Endothelial cell of umbilical vein (primary cell): Measurements from ENCODE around the gene MPZL2. TPM values are rescaled to one million over a fixed set of nuclear protein-coding genes. Genes with fewer than 3 reads are reported as not detected.

Source experiments
- BruUV-seq: library from RNA; stranded (reverse); fragments of 400-500 nt; replicated peaks from 2 replicates; lab custom pipeline; 2021; lab: Mats Ljungman, UMichigan
- CTCF ChIA-PET: fragments of 300-600, 350-600 bp; sonication (Branson Sonifier 250); formaldehyde crosslinking; loops from one replicate; lab custom pipeline; 2021; ENCODE audit warnings: antibody characterized with exemption, inconsistent platforms; lab: Charles Lee
- POLR2A ChIA-PET: fragments of 300-600, 350-600 bp; sonication (Branson Sonifier 250); formaldehyde crosslinking; loops from one replicate; lab custom pipeline; 2021; ENCODE audit warnings: antibody characterized with exemption, inconsistent platforms; lab: Charles Lee
- DNase-seq: peaks from one replicate; pipeline ENCODE4 v3.0.0-alpha.2; 2011; ENCODE audit warnings: low read depth, low spot score
- FAIRE-seq: peaks from 2 replicates; lab custom pipeline; 2011; peaks lifted over from hg19 to GRCh38; lab: Jason Lieb, UNC
- H2AFZ ChIP-seq: 2 replicates; pipeline ENCODE4 v1.6.0; 2012; ENCODE audit warnings: low read depth, low read length, control low read depth, inconsistent platforms
- H3K27ac ChIP-seq: 2 replicates; pipeline ENCODE4 v1.5.1; 2011; ENCODE audit warnings: low read depth, mild to moderate bottlenecking, control low read depth, low read length, moderate library complexity; ENCODE audit not compliant: insufficient read depth
- H3K27me3 ChIP-seq, 2 experiments: 2 replicates each; pipeline versions ENCODE4 v1.6.0 to v1.6.1; 2011; ENCODE audit warnings: low read length in 2 of 2, mixed read lengths in 1 of 2; ENCODE audit not compliant: control insufficient read depth in 2 of 2, insufficient read depth in 2 of 2
- H3K36me3 ChIP-seq, 2 experiments: 2 replicates in 1 of 2; 3 replicates in 1 of 2; pipeline ENCODE4 v1.5.1; 2011; ENCODE audit warnings: low read length in 2 of 2, mild to moderate bottlenecking in 1 of 2, moderate library complexity in 1 of 2; ENCODE audit not compliant: control insufficient read depth in 2 of 2, insufficient read depth in 2 of 2; ENCODE audit errors: extremely low read depth in 1 of 2
- H3K4me1 ChIP-seq: 3 replicates; pipeline ENCODE4 v1.5.1; 2011; ENCODE audit warnings: mild to moderate bottlenecking, low read length; ENCODE audit not compliant: control insufficient read depth, insufficient read depth; ENCODE audit errors: extremely low read depth
- H3K4me2 ChIP-seq: 2 replicates; pipeline ENCODE4 v1.6.1; 2011; ENCODE audit warnings: low read length, control low read depth, mixed read lengths; ENCODE audit not compliant: insufficient read depth
- H3K4me3 ChIP-seq, 3 experiments: fragments of 200-600 bp in 1 of 3; sonication (generic), shearing (Covaris generic) in 1 of 3; replicated peaks in 1 of 3; 2 replicates each; pipeline ENCODE4 v1.5.1; 2011 to 2016; ENCODE audit warnings: control low read depth in 3 of 3, low read length in 3 of 3, mild to moderate bottlenecking in 2 of 3, inconsistent platforms in 1 of 3, low read depth in 1 of 3, moderate library complexity in 1 of 3; ENCODE audit not compliant: insufficient read depth in 1 of 3
- H3K79me2 ChIP-seq: 2 replicates; pipeline ENCODE4 v1.6.0; 2012; ENCODE audit warnings: low read length, inconsistent platforms; ENCODE audit not compliant: control insufficient read depth, insufficient read depth
- H3K9ac ChIP-seq: replicated peaks from 2 replicates; pipeline ENCODE3; 2011; ENCODE audit warnings: low read length, control low read depth; ENCODE audit not compliant: insufficient read depth; ENCODE audit errors: extremely low read depth
- H3K9me1 ChIP-seq: replicated peaks from 3 replicates; pipeline ENCODE4 v1.6.0; 2011; ENCODE audit warnings: mild to moderate bottlenecking, low read length; ENCODE audit not compliant: control insufficient read depth, insufficient read depth; ENCODE audit errors: extremely low read depth
- H3K9me3 ChIP-seq: replicated peaks from 2 replicates; pipeline ENCODE4 v1.5.1; 2012; ENCODE audit warnings: low read length, inconsistent platforms; ENCODE audit not compliant: control insufficient read depth, insufficient read depth
- H4K20me1 ChIP-seq: replicated peaks from 2 replicates; pipeline ENCODE3; 2011; ENCODE audit warnings: mild to moderate bottlenecking, low read length; ENCODE audit not compliant: control insufficient read depth, insufficient read depth; ENCODE audit errors: extremely low read depth
- CTCF ChIP-seq, 2 donors: IDR thresholded peaks; 1 replicate in 1 of 2; 2 replicates in 1 of 2; pipeline ENCODE4 v1.5.1; 2011; ENCODE audit warnings: low read length in 2 of 2, mild to moderate bottlenecking in 2 of 2, moderate library complexity in 2 of 2, control low read depth in 1 of 2, inconsistent platforms in 1 of 2, low read depth in 1 of 2; ENCODE audit not compliant: insufficient read depth in 1 of 2; ENCODE audit errors: extremely low read depth in 1 of 2
- EZH2 ChIP-seq: IDR thresholded peaks from 2 replicates; pipeline ENCODE4 v1.6.1; 2012; ENCODE audit warnings: borderline replicate concordance, low read depth, mild to moderate bottlenecking, moderate library complexity, low read length, inconsistent platforms; ENCODE audit not compliant: severe bottlenecking
- FOS ChIP-seq: IDR thresholded peaks from 2 replicates; pipeline ENCODE4 v1.6.1; 2011; ENCODE audit warnings: mild to moderate bottlenecking, low read length, moderate library complexity, borderline replicate concordance; ENCODE audit not compliant: insufficient read depth
- GATA2 ChIP-seq: IDR thresholded peaks from 2 replicates; pipeline ENCODE4 v1.7.0; 2011; ENCODE audit warnings: low read depth, mild to moderate bottlenecking, moderate library complexity, mixed read lengths, low read length; ENCODE audit not compliant: insufficient read length, insufficient read depth
- JUN ChIP-seq: IDR thresholded peaks from 2 replicates; pipeline ENCODE4 v1.6.1; 2011; ENCODE audit warnings: borderline replicate concordance, low read depth; ENCODE audit not compliant: insufficient read length, insufficient read depth
- MYC ChIP-seq: IDR thresholded peaks from one replicate; pipeline ENCODE4 v1.6.1; 2011; ENCODE audit warnings: mild to moderate bottlenecking, low read depth, low read length
- POLR2A ChIP-seq: IDR thresholded peaks from 2 replicates; pipeline ENCODE4 v1.6.1; 2012; ENCODE audit warnings: low read depth, mild to moderate bottlenecking, control low read depth, low read length
- POLR2AphosphoS5 ChIP-seq: IDR thresholded peaks from 2 replicates; pipeline ENCODE4 v1.6.1; 2012; ENCODE audit warnings: low read depth, mild to moderate bottlenecking, control low read depth, low read length, moderate library complexity; ENCODE audit not compliant: insufficient read depth
- dilution Hi-C: fragments of 300-500 bp; cut with MboI; formaldehyde crosslinking; loops from one replicate; pipeline ENCODE4 v1.15.0; 2019; ENCODE audit warnings: low sequenced_read_pairs; ENCODE audit not compliant: extremely low pct_ligation_motif_present
- intact Hi-C: fragments of 100-400 bp; cut with micrococcal nuclease; formaldehyde crosslinking; loops from one replicate; pipeline ENCODE4 v1.10.0; 2022
- polyA plus RNA-seq, 4 experiments: library from polyadenylated mRNA; depleted of rRNA in 3 of 4; stranded (reverse) in 3 of 4; unstranded in 1 of 4; fragments of >200 nt; gene quantifications; 2 replicates each; pipeline versions ENCODE4 v1.2.1 to v1.2.3, GENCODE V29; 2011 to 2012; ENCODE audit warnings: missing spikeins in 1 of 4
- total RNA-seq: library from RNA; stranded (reverse); gene quantifications from 2 replicates; pipeline ENCODE4 v1.2.3, GENCODE V29; 2021
- TF ChIP-seq, protein P1 (sequence below): IDR thresholded peaks from 2 replicates; pipeline ENCODE4 v1.6.1; 2011; ENCODE audit not compliant: insufficient read depth, insufficient read length

The MPZL2 gene
- total and polyA plus RNA-seq, 2 donors (not counting 3 experiments of a cell fraction or from before 2014, with no cell fraction given): 21.0 to 49.5 TPM

- POLR2A ChIA-PET: no interaction called here
- H3K27ac ChIP-seq: no peak overlapping the region
- H3K9ac ChIP-seq: no peak overlapping the region
- BruUV-seq: no TSS peak
- intact Hi-C loops (no loop called here), dilution Hi-C loops (no loop called here)
- no peaks in the 10 kb centered on the region for H3K4me1 ChIP-seq
- H4K20me1 ChIP-seq: no peaks in the 10 kb centered on the region
- H3K9me1 ChIP-seq: no peaks in the 10 kb centered on the region
- H3K4me2 ChIP-seq: no peak overlapping the region
- H3K4me3 ChIP-seq: no peak overlapping the region
- FAIRE-seq (no peak), DNase-seq (no peak)
- TF ChIP-seq POLR2AphosphoS5 (no peak), MYC (no peak), FOS (no peak), CTCF (IDR thresholded peaks at IDR 0.05; ENCODE audit: extremely low read depth in 1 of 2, insufficient read depth in 1 of 2, low read depth in 1 of 2, low read length in 2 of 2) (no peak), POLR2A (no peak), JUN (no peak), GATA2 (no peak), EZH2 (no peak)
- TF ChIP-seq, protein P1, sequence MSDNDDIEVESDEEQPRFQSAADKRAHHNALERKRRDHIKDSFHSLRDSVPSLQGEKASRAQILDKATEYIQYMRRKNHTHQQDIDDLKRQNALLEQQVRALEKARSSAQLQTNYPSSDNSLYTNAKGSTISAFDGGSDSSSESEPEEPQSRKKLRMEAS: no peak
- CTCF ChIA-PET: interaction anchor here (1.0 to 7.4 kb wide), 4 partner anchors 9 to 133 kb away, joined by 3 to 41 read pairs (median 3); no protein-coding TSS in a partner anchor
- no peaks in the 10 kb centered on the region for H3K36me3 ChIP-seq
- H2AFZ ChIP-seq: no peak overlapping the region
- H3K79me2 ChIP-seq: no peaks in the 10 kb centered on the region
- H3K27me3 ChIP-seq: peaks cover 10 to 19% of the 10 kb centered on the region in 2 experiments
- no peaks in the 10 kb centered on the region for H3K9me3 ChIP-seq
These were observed 40.1 kb upstream of the MPZL2 start for GRCh38 chr11:118304227-118304567.
